Lung (tissue), 12 donors: Measurements from ENCODE around the gene CCDC192. TPM values are rescaled to one million over a fixed set of nuclear protein-coding genes. Genes with fewer than 3 reads are reported as not detected.
"Not testable (repeated sequence)": the region's sequence is repeated elsewhere in the genome, so short reads cannot be mapped to it uniquely, and the experiment has no call there.

Experiments
- ATAC-seq: fragments of 200-7000 bp; cut with Tn5 transposase; one replicate; pipeline ENCODE4 v1.9.1; 2020; ENCODE audit warnings: moderate number of reproducible peaks; ENCODE audit not compliant: insufficient read depth, low FRiP score
- DNase-seq, 3 donors: peaks; one replicate each; pipeline ENCODE4 v3.0.0-alpha.2; 2013 to 2017
- H3K27ac ChIP-seq, 2 donors: one replicate each; pipeline ENCODE4 v1.5.1; 2013; ENCODE audit warnings: mild to moderate bottlenecking in 2 of 2, moderate library complexity in 2 of 2, control low read depth in 1 of 2, inconsistent platforms in 1 of 2, low read depth in 1 of 2, low read length in 1 of 2
- H3K27me3 ChIP-seq, 3 donors: one replicate each; pipeline ENCODE4 v1.5.1; 2013; ENCODE audit warnings: low read length in 2 of 3; ENCODE audit not compliant: control insufficient read depth in 3 of 3, insufficient read depth in 3 of 3
- H3K36me3 ChIP-seq, 4 donors: one replicate each; pipeline ENCODE4 v1.5.1; 2013; ENCODE audit warnings: low read length in 4 of 4, mild to moderate bottlenecking in 1 of 4, moderate library complexity in 1 of 4; ENCODE audit not compliant: control insufficient read depth in 4 of 4, insufficient read depth in 4 of 4
- H3K4me1 ChIP-seq, 5 donors: one replicate each; pipeline ENCODE4 v1.5.1; 2013; ENCODE audit warnings: low read length in 5 of 5, mild to moderate bottlenecking in 2 of 5, moderate library complexity in 1 of 5; ENCODE audit not compliant: control insufficient read depth in 5 of 5, insufficient read depth in 5 of 5
- H3K4me3 ChIP-seq: one replicate; pipeline ENCODE4 v1.5.1; 2013; ENCODE audit warnings: mild to moderate bottlenecking, control low read depth, moderate library complexity
- H3K9ac ChIP-seq, 2 donors: one replicate each; pipeline ENCODE4 v1.5.1; 2013; ENCODE audit warnings: low read length in 2 of 2, control low read depth in 1 of 2; ENCODE audit not compliant: insufficient read depth in 1 of 2
- H3K9me3 ChIP-seq, 4 donors: one replicate each; pipeline ENCODE4 v1.5.1; 2013; ENCODE audit warnings: low read length in 3 of 4, mild to moderate bottlenecking in 1 of 4, moderate library complexity in 1 of 4; ENCODE audit not compliant: control insufficient read depth in 4 of 4, insufficient read depth in 3 of 4
- CTCF ChIP-seq: IDR thresholded peaks from 2 replicates; pipeline ENCODE4 v1.5.1; 2012; ENCODE audit warnings: mild to moderate bottlenecking; ENCODE audit errors: control extremely low read depth, extremely low read depth
- WGBS, 2 donors: extraction: QIAGEN DNeasy Blood & Tissue Kit; methylation state at CpG; one replicate each; pipeline ENCODE4 v1.1.7; 2013; 5-methylcytosine and 5-hydroxymethylcytosine counted together
- polyA plus RNA-seq, 2 donors: library from polyadenylated mRNA; stranded (reverse); fragments of 200-250 nt; gene quantifications; one replicate each; pipeline ENCODE4 v1.2.1, GENCODE V29; 2013
- total RNA-seq, 2 donors: library from RNA; depleted of rRNA in 1 of 2; stranded (reverse); fragments of >200 nt in 1 of 2; gene quantifications; one replicate each; pipeline ENCODE4 v1.2.1, GENCODE V29; 2014 to 2021
- donor health status: control.
- donor health status: control.
- donor health status: Bipolar disorder and iron deficiency.
- donor health status: healthy.
- donor health status: DM: yes; HTN: yes; CAD: no.

The CCDC192 gene
- total and polyA plus RNA-seq, 4 donors = 0.08 to 0.47 (median 0.40) TPM; not detected in 1

- Histone ChIP-seq H3K4me3 (no peak overlapping the region), H3K27me3 (no peaks in the 10 kb centered on the region), H3K27ac (peak overlapping the region in 1 of 2 donors; percentile 17), H3K4me1 (peaks cover 0 to 2% (median 0%) of the 10 kb centered on the region in 5 donors), H3K36me3 (no peaks in the 10 kb centered on the region), H3K9me3 (no peaks in the 10 kb centered on the region), H3K9ac (no peak overlapping the region)
- ATAC-seq (no peak), DNase-seq (no peak)
- WGBS, 2 donors = 69 to 75% methylated on average over 7 of the region's 7 CpGs
- TF ChIP-seq CTCF = no peak
These were observed 141.4 kb downstream of the CCDC192 start for GRCh38 chr5:127844581-127845021.

- H3K27ac ChIP-seq = no peak overlapping the region
- 76 to 94% methylated on average over 2 of the region's 2 CpGs for WGBS, 2 donors
- H3K4me1 ChIP-seq = peaks cover 0 to 3% (median 0%) of the 10 kb centered on the region in 5 donors
- H3K9me3 ChIP-seq = no peaks in the 10 kb centered on the region
- H3K36me3 ChIP-seq = no peaks in the 10 kb centered on the region
- no peak for TF ChIP-seq CTCF
- no peaks in the 10 kb centered on the region for H3K27me3 ChIP-seq
- DNase-seq (no peak), ATAC-seq (no peak)
- no peak overlapping the region for H3K4me3 ChIP-seq
- H3K9ac ChIP-seq = no peak overlapping the region
These were observed 143.7 kb downstream of the CCDC192 start for GRCh38 chr5:127846884-127847283.

- WGBS, 2 donors = 97 to 98% methylated on average over 5 of the region's 5 CpGs
- not testable (repeated sequence) for H3K9me3 ChIP-seq, H3K27ac ChIP-seq
These were observed 144.4 kb downstream of the CCDC192 start for GRCh38 chr5:127847641-127848040.

GRCh38 chr5:127848098-127848497 lies 144.9 kb downstream of the CCDC192 start:
- DNase-seq (no peak), ATAC-seq (no peak)
- 38 to 62% methylated on average over 1 of the region's 1 CpG for WGBS, 2 donors
- H3K27me3 ChIP-seq = no peaks in the 10 kb centered on the region
- H3K9ac ChIP-seq = no peak overlapping the region
- H3K27ac ChIP-seq = no peak overlapping the region
- no peaks in the 10 kb centered on the region for H3K9me3 ChIP-seq
- no peak for TF ChIP-seq CTCF
- no peaks in the 10 kb centered on the region for H3K36me3 ChIP-seq
- no peak overlapping the region for H3K4me3 ChIP-seq
- H3K4me1 ChIP-seq = peaks cover 0 to 3% (median 0%) of the 10 kb centered on the region in 5 donors

More at GRCh38 chr5:127847641-127848040, 144.4 kb downstream of the CCDC192 start:
- not testable (repeated sequence) for H3K9ac ChIP-seq, ATAC-seq, H3K4me1 ChIP-seq, DNase-seq, H3K4me3 ChIP-seq, H3K27me3 ChIP-seq, H3K36me3 ChIP-seq
